B cell (primary cell): ENCODE data around the gene TMC6. TPM values are rescaled to one million over a fixed set of nuclear protein-coding genes. Genes with fewer than 3 reads are reported as not detected.

Source experiments
- ATAC-seq: fragments of 200-7000 bp; cut with Tn5 transposase; one replicate; pipeline ENCODE4 v1.10.0; 2021; ENCODE audit warnings: low read depth, mild to moderate bottlenecking, moderate number of reproducible peaks, moderate library complexity
- CTCF ChIA-PET: fragments of 350-600 bp; sonication (Branson Sonifier 250); formaldehyde crosslinking; loops from one replicate; lab custom pipeline; 2021; ENCODE audit warnings: antibody characterized with exemption, inconsistent platforms; lab: Charles Lee
- POLR2A ChIA-PET: fragments of 350-600 bp; sonication (Branson Sonifier 250); formaldehyde crosslinking; loops from one replicate; lab custom pipeline; 2021; ENCODE audit warnings: antibody characterized with exemption; lab: Charles Lee
- DNase-seq: peaks from one replicate; pipeline ENCODE4 v3.0.0; 2013
- H2AFZ ChIP-seq: 2 replicates; pipeline ENCODE4 v1.6.1; 2012; ENCODE audit warnings: mild to moderate bottlenecking, low read depth, low read length; ENCODE audit not compliant: insufficient read depth, poor library complexity, severe bottlenecking
- H3K27ac ChIP-seq, 2 donors: 1 replicate in 1 of 2; 2 replicates in 1 of 2; pipeline ENCODE4 v1.5.1; 2012 to 2013; ENCODE audit warnings: low read length in 2 of 2, mild to moderate bottlenecking in 2 of 2, moderate library complexity in 1 of 2
- H3K27me3 ChIP-seq, 4 experiments: fragments of 200-600 bp in 1 of 4; sonication (generic) in 1 of 4; replicated peaks in 1 of 4; 1 replicate in 2 of 4; 2 replicates in 2 of 4; pipeline versions ENCODE4 v1.6.1 to v1.7.0; 2013 to 2016; ENCODE audit warnings: low read length in 3 of 4, mild to moderate bottlenecking in 2 of 4, mixed read lengths in 1 of 4, moderate library complexity in 1 of 4; ENCODE audit not compliant: insufficient read depth in 4 of 4, control insufficient read depth in 3 of 4; ENCODE audit errors: control extremely low read depth in 1 of 4
- H3K36me3 ChIP-seq, 2 experiments: replicated peaks in 1 of 2; 1 replicate in 1 of 2; 2 replicates in 1 of 2; pipeline versions ENCODE4 v1.6.1 to v1.7.1; 2013; ENCODE audit warnings: low read length in 1 of 2; ENCODE audit not compliant: insufficient read depth in 2 of 2, control insufficient read depth in 1 of 2; ENCODE audit errors: control extremely low read depth in 1 of 2, extremely low read depth in 1 of 2
- H3K4me1 ChIP-seq, 2 donors: fragments of 200-600 bp in 1 of 2; sonication (generic) in 1 of 2; 1 replicate in 1 of 2; 2 replicates in 1 of 2; pipeline versions ENCODE4 v1.5.1 to v1.6.1; 2013 to 2017; ENCODE audit warnings: low read length in 2 of 2; ENCODE audit not compliant: control insufficient read depth in 2 of 2, insufficient read depth in 2 of 2
- H3K4me2 ChIP-seq: replicated peaks from 2 replicates; pipeline ENCODE3; 2012; ENCODE audit warnings: mild to moderate bottlenecking, low read depth, low read length; ENCODE audit not compliant: poor library complexity, severe bottlenecking
- H3K4me3 ChIP-seq, 5 experiments: fragments of 200-600 bp in 1 of 5; sonication (generic) in 1 of 5; 1 replicate in 3 of 5; 2 replicates in 2 of 5; pipeline versions ENCODE4 v1.5.1 to v1.7.0; 2011 to 2016; ENCODE audit warnings: low read length in 4 of 5, mild to moderate bottlenecking in 4 of 5, low read depth in 2 of 5, control low read depth in 1 of 5, moderate library complexity in 1 of 5; ENCODE audit not compliant: insufficient read depth in 1 of 5; ENCODE audit errors: control extremely low read depth in 1 of 5, extremely low read depth in 1 of 5
- H3K79me2 ChIP-seq: fragments of 200-600 bp; sonication (generic); one replicate; pipeline ENCODE4 v1.6.0; 2016; ENCODE audit warnings: low read length; ENCODE audit not compliant: control insufficient read depth, insufficient read depth
- H3K9ac ChIP-seq: fragments of 200-600 bp; sonication (generic); 2 replicates; pipeline ENCODE4 v1.6.1; 2017; ENCODE audit warnings: mild to moderate bottlenecking, low read length, moderate library complexity
- H3K9me3 ChIP-seq, 3 donors: one replicate each; pipeline versions ENCODE4 v1.6.1 to v1.7.1; 2013; ENCODE audit warnings: low read length in 2 of 3; ENCODE audit not compliant: control insufficient read depth in 2 of 3, insufficient read depth in 1 of 3; ENCODE audit errors: control extremely low read depth in 1 of 3
- H4K20me1 ChIP-seq: 2 replicates; pipeline ENCODE4 v1.6.0; 2012; ENCODE audit warnings: mild to moderate bottlenecking, low read length; ENCODE audit not compliant: insufficient read depth, control insufficient read depth, poor library complexity, severe bottlenecking
- H3K27ac Mint-ChIP-seq: one replicate; pipeline ENCODE4 v1.8.0; 2021; ENCODE audit warnings: mixed read lengths
- H3K27me3 Mint-ChIP-seq: one replicate; pipeline ENCODE4 v1.8.0; 2021; ENCODE audit warnings: mixed read lengths
- H3K4me1 Mint-ChIP-seq: one replicate; pipeline ENCODE4 v1.8.0; 2021; ENCODE audit warnings: mixed read lengths
- H3K4me3 Mint-ChIP-seq: one replicate; pipeline ENCODE4 v1.8.0; 2021; ENCODE audit warnings: mixed read lengths
- H3K9me3 Mint-ChIP-seq: one replicate; pipeline ENCODE4 v1.8.0; 2022; ENCODE audit warnings: mixed read lengths; ENCODE audit not compliant: insufficient read depth
- EZH2 ChIP-seq: IDR thresholded peaks from 2 replicates; pipeline ENCODE4 v1.6.1; 2012; ENCODE audit warnings: borderline replicate concordance, low read depth, mild to moderate bottlenecking, moderate library complexity, low read length; ENCODE audit not compliant: insufficient read depth, poor library complexity, severe bottlenecking
- WGBS: methylation state at CpG from one replicate; pipeline ENCODE4 v1.1.5; 2013; ENCODE audit warnings: missing lambda C conversion rate; ENCODE audit not compliant: insufficient coverage; 5-methylcytosine and 5-hydroxymethylcytosine counted together
- intact Hi-C: fragments of 100-400 bp; cut with micrococcal nuclease; formaldehyde crosslinking; loops from one replicate; pipeline ENCODE4 v1.10.0; 2022
- polyA plus RNA-seq: library from polyadenylated mRNA; depleted of rRNA; stranded (reverse); fragments of >200 nt; gene quantifications from 2 replicates; pipeline ENCODE4 v1.2.3, GENCODE V29; 2012
- total RNA-seq, 2 donors: library from RNA; stranded (reverse); fragments of 120-200 nt in 1 of 2; gene quantifications; 1 replicate in 1 of 2; 2 replicates in 1 of 2; pipeline versions ENCODE4 v1.2.3 to v1.2.4, GENCODE V29; 2013 to 2022
- TF ChIP-seq, protein P1 (sequence below): fragments of 200-600 bp; IDR thresholded peaks from one replicate; pipeline ENCODE4 v1.8.0; 2022; ENCODE audit warnings: antibody characterized with exemption, mild to moderate bottlenecking

The TMC6 gene
- total and polyA plus RNA-seq, 2 donors (not counting 1 experiment from before 2014, with no cell fraction given): 374 to 891 TPM

DNA sequence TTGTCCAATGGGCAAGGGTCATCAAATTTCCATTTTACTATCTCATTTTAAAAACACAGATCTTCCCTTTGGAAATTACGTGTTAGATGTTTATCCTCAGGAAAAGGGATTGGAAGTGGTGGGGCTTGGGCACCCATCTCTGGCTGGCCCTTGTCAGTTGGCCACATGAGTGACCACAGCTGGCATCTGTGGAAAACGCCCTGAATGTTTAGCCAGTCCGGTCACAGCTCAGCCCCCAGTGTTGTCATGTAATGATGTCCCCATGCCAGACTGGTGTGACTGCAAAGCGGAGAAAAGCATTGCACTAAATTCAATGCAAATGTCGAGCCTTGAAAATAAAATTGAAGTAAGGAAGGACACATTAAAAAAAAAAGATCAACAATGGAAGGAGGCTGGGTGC lies 53.0 kb downstream of the TMC6 start:
- TF ChIP-seq, protein P1, sequence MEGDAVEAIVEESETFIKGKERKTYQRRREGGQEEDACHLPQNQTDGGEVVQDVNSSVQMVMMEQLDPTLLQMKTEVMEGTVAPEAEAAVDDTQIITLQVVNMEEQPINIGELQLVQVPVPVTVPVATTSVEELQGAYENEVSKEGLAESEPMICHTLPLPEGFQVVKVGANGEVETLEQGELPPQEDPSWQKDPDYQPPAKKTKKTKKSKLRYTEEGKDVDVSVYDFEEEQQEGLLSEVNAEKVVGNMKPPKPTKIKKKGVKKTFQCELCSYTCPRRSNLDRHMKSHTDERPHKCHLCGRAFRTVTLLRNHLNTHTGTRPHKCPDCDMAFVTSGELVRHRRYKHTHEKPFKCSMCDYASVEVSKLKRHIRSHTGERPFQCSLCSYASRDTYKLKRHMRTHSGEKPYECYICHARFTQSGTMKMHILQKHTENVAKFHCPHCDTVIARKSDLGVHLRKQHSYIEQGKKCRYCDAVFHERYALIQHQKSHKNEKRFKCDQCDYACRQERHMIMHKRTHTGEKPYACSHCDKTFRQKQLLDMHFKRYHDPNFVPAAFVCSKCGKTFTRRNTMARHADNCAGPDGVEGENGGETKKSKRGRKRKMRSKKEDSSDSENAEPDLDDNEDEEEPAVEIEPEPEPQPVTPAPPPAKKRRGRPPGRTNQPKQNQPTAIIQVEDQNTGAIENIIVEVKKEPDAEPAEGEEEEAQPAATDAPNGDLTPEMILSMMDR: no peak
- TF ChIP-seq EZH2: no peak
- no peaks in the 10 kb centered on the region for H3K27me3 ChIP-seq
- ChIA-PET POLR2A (no interaction called here), CTCF (interaction anchor here (0.7 kb wide), 1 partner anchor 533 kb away, joined by 3 read pairs; no protein-coding TSS in a partner anchor)
- no peaks in the 10 kb centered on the region for H3K4me1 ChIP-seq
- intact Hi-C loops: no loop called here
- no peak overlapping the region for H2AFZ ChIP-seq
- no peaks in the 10 kb centered on the region for H4K20me1 ChIP-seq
- H3K27ac Mint-ChIP-seq: no peak overlapping the region
- H3K4me2 ChIP-seq: no peak overlapping the region
- H3K27ac ChIP-seq: no peak overlapping the region
- H3K79me2 ChIP-seq: no peaks in the 10 kb centered on the region
- peaks cover 0 to 86% of the 10 kb centered on the region in 2 experiments for H3K36me3 ChIP-seq
- no peaks in the 10 kb centered on the region for H3K4me1 Mint-ChIP-seq
- no peak for ATAC-seq
- 97% methylated on average over 2 of the region's 5 CpGs for WGBS
- no peaks in the 10 kb centered on the region for H3K9me3 Mint-ChIP-seq
- no peak overlapping the region for H3K4me3 Mint-ChIP-seq
- H3K9ac ChIP-seq: no peak overlapping the region
- no peaks in the 10 kb centered on the region for H3K27me3 Mint-ChIP-seq
- DNase-seq: no peak
- no peak overlapping the region for H3K4me3 ChIP-seq
- H3K9me3 ChIP-seq: no peaks in the 10 kb centered on the region

DNA sequence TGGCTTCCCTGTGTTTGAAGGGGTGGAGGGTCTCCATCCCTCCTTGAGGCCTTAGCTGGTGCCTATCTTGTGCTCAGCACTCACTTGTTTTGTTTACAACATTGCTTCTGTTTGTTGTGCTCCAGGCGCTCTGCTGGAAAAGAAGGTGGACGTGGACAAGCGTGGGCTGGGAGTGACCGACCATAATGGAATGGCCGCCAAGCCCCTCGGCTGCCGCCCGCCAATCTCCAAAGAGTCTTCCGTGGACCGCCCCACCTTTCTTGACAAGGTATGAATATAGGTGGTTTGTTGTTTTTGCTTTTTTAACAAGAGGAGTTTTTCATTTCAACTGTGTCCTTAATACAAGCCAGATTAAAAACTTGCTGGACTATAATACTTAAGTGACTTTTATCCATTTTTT lies 53.5 kb downstream of the TMC6 start:
- WGBS: 97% methylated on average over 5 of the region's 10 CpGs
- Histone ChIP-seq H3K4me2 (no peak overlapping the region), H3K9ac (no peak overlapping the region), H3K9me3 (no peaks in the 10 kb centered on the region), H3K36me3 (peaks cover 0 to 89% of the 10 kb centered on the region in 2 experiments), H3K27me3 (no peaks in the 10 kb centered on the region), H3K4me1 (no peaks in the 10 kb centered on the region), H3K79me2 (no peaks in the 10 kb centered on the region), H2AFZ (no peak overlapping the region), H3K4me3 (no peak overlapping the region), H3K27ac (no peak overlapping the region), H4K20me1 (no peaks in the 10 kb centered on the region)
- Mint-ChIP-seq H3K9me3 (no peaks in the 10 kb centered on the region), H3K4me1 (no peaks in the 10 kb centered on the region), H3K4me3 (no peak overlapping the region), H3K27me3 (no peaks in the 10 kb centered on the region), H3K27ac (no peak overlapping the region)
- no peak for TF ChIP-seq EZH2
- TF ChIP-seq, protein P1: no peak
- CTCF ChIA-PET: no interaction called here
- POLR2A ChIA-PET: no interaction called here
- intact Hi-C loops: no loop called here
- DNase-seq (no peak), ATAC-seq (no peak)
